Coronary artery (tissue), 2 donors: ENCODE data around the gene S100Z.

Source experiments
- DNase-seq: peaks from one replicate; pipeline ENCODE4 v3.0.0-alpha.2; 2017; ENCODE audit warnings: low spot score
- H3K27ac ChIP-seq, 2 donors: fragments of 200-600 bp; sonication (generic); one replicate each; pipeline ENCODE4 v1.5.1; 2016 to 2019
- H3K4me3 ChIP-seq: fragments of 200-600 bp; sonication (generic); 2 replicates; pipeline ENCODE4 v1.5.1; 2016; ENCODE audit warnings: mild to moderate bottlenecking, moderate library complexity
- TF ChIP-seq, protein P1 (sequence below): fragments of 200-600 bp; sonication (generic); IDR thresholded peaks from one replicate; pipeline ENCODE4 v1.5.1; 2019; ENCODE audit warnings: antibody characterized with exemption

The S100Z gene

DNA sequence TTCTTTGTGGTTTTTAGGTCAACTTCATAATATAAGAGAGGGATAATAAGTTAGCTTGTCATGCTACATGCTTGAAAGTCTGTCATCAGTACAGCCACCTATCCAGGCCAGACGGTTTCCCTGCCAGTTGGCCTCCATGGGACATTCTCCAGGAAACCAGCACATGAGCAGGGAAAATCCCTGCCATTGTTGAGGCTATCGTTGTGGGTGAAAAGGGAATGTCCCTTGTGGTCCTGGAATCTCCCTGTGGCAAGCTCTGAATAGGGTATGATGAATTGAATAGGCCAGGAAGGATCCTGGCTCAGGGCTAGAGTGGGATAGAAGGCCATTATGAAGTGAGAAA lies 18.7 kb upstream of the S100Z start:
- DNase-seq, result no peak
- TF ChIP-seq, protein P1, sequence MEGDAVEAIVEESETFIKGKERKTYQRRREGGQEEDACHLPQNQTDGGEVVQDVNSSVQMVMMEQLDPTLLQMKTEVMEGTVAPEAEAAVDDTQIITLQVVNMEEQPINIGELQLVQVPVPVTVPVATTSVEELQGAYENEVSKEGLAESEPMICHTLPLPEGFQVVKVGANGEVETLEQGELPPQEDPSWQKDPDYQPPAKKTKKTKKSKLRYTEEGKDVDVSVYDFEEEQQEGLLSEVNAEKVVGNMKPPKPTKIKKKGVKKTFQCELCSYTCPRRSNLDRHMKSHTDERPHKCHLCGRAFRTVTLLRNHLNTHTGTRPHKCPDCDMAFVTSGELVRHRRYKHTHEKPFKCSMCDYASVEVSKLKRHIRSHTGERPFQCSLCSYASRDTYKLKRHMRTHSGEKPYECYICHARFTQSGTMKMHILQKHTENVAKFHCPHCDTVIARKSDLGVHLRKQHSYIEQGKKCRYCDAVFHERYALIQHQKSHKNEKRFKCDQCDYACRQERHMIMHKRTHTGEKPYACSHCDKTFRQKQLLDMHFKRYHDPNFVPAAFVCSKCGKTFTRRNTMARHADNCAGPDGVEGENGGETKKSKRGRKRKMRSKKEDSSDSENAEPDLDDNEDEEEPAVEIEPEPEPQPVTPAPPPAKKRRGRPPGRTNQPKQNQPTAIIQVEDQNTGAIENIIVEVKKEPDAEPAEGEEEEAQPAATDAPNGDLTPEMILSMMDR, result no peak

DNA sequence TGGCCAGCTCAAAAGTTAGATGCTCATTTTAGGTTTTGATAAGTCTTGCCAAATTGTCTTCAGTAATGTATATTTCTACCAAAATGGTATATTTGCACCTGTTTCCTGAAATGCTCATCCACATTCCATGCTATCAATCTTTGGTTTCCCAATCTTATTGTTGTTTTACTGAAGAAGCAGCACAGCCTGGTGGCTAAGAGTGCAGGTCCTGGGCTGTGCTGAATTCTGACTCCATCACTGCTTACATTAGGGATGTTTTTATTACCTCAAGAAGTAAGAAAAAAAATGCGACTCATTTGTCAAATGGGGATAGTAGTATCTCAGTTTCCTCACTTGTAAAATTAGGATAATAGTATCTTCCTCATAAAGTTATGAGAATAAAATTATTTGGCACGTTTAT lies 13.6 kb upstream of the S100Z start:
- TF ChIP-seq, protein P1, result no peak
- DNase-seq, result no peak
- no peak overlapping the region for H3K4me3 ChIP-seq
- H3K27ac ChIP-seq, result no peak overlapping the region

More for the DNA sequence above, 18.7 kb upstream of the S100Z start:
- Histone ChIP-seq H3K27ac (no peak overlapping the region), H3K4me3 (no peak overlapping the region)

DNA sequence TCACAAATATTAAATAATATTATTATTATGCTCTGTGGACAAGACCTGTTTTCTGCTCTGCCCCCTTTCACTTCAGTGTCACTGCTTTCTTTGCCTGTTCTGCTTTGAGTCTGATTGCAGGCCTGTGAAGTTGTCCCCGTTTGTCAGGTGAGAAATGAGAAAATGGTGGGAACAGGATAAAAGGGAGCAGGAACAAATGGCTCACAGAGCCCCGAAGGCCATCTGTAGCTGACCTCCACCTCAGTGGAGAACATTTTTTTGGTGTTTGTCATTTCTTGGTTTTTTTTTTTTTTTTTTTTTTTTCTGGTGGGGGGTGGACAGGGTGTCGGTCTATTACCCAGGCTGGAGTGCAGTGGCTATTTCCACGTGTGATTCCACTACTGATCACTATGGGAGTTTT lies 13.2 kb upstream of the S100Z start:
- Histone ChIP-seq H3K27ac (no peak overlapping the region), H3K4me3 (no peak overlapping the region)
- DNase-seq, result no peak
- TF ChIP-seq, protein P1, result no peak

DNA sequence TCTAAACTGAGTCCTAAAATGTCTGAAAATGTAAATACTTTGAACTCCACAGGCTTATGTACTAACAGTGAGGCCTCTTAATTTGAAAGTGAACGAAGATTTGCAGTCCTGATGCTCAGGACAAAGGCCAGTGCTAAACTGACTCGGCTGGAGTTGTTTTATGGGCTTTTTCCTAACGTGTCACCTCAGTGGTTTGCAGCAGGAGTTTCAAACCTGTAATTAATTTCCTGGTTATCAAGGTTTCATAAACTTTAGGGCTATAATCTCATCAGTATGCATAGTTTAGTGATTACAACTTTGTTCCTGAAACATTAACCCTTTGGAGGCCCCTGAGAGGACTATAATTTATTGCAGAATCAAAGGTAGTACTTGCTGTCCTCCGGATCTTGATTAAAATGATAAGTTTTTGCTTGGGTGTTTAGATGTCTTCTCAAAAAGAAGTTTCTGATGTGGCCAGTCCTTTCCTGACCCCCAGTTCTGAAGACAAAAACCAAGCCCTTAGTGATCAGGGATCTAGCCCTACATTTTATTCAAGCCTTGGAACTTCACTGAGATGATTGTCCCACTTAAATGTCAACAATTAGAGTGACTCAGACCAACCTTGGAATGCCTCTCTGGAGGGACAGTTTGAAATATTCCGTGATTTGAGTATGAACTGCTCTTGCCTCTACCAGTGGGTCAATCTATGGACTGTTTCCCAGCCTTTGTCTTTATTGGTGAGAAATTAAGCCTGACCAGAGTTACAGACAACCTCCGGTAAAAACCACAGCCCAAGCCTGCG lies 11.1 kb upstream of the S100Z start:
- Histone ChIP-seq H3K27ac (no peak overlapping the region), H3K4me3 (no peak overlapping the region)
- TF ChIP-seq, protein P1, result no peak
- no peak for DNase-seq

DNA sequence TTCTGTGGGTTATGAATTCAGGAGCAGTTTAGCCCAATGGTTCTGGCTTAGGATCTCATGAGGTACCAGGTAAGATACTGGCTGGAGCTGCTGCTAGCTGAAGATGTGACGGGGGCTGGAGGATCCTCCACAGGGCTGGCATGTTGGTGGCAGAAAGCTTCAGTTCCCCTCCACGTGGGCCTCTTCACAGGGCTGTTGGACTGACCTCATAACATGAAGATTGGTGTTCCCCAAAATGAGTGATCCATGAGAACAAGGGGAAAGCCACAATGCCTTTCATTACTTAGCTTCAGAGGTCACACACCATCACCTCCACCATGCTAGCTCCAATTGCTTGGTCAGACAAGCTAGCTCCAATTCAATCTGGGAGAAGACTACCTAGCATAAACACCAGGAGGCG lies 8.5 kb upstream of the S100Z start:
- H3K4me3 ChIP-seq, result no peak overlapping the region

DNA sequence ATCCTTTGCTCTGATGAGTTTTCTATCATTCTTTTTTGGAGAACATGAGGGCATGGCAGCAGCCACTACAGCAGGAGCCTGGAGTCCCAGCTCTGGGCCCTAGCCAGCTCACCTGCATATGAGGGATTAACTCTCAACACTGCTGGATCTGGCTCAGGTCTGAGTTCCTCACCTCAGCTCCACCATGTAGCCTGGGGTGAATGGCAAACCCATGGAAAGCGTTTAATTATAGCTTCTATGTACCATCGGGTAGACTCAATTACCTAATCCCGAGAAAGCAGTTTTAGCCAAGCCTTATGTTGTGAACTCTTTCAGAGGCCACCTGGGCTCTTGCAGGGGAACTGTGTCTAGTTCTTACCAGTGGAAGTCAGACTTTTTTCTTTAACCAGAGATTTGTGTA lies 3.9 kb upstream of the S100Z start:
- no peak for DNase-seq
- H3K4me3 ChIP-seq, result no peak overlapping the region
- TF ChIP-seq, protein P1, result no peak
- H3K27ac ChIP-seq, result no peak overlapping the region

More for the DNA sequence above, 8.5 kb upstream of the S100Z start:
- TF ChIP-seq, protein P1, result no peak
- no peak for DNase-seq
- H3K27ac ChIP-seq, result no peak overlapping the region

DNA sequence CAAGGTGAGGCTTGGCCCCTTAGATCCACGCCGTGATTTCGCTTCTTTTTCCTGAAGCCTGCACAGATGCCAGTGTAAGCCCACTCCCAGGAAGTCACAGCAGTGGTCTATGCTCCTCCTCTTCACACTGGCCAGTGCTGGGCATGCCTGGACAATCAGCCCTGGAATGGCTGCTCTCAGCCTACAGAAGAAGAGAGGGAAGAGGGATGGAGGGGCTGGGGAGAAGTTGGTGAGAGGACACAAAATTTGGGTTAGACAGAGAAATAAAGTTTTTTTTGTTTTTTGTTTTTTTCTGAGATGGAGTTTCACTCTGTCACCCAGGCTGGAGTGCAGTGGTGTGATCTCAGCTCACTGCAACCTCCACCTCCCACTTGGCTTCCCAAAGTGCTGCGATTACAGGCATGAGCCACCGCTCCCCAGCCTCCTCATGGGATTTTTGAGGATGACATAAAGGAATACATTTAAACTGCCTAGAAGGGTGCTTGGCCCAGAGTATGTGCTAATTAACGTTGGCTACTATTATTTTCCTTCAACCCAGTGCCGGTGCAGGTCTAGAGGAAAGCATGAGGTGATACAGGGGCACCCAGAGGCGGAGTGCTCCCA lies 830 bp downstream of the S100Z start:
- DNase-seq, result no peak
- H3K4me3 ChIP-seq, result no peak overlapping the region
- TF ChIP-seq, protein P1, result no peak
- H3K27ac ChIP-seq, result peak overlapping the region in 1 of 2 donors; percentile 45
